ENCODE data around the gene ST6GAL1.

The ST6GAL1 gene

GRCh38 chr3:187024536-187025226 lies 94.4 kb downstream of the ST6GAL1 start:
- no peak for DNase-seq (ENCODE audit: low read depth in 2 of 2)
- no peak overlapping the region for H3K4me3 ChIP-seq (replicated peaks in 1 of 2; ENCODE audit: low read depth in 2 of 2, low read length in 2 of 2)
- TF ChIP-seq, protein P1, sequence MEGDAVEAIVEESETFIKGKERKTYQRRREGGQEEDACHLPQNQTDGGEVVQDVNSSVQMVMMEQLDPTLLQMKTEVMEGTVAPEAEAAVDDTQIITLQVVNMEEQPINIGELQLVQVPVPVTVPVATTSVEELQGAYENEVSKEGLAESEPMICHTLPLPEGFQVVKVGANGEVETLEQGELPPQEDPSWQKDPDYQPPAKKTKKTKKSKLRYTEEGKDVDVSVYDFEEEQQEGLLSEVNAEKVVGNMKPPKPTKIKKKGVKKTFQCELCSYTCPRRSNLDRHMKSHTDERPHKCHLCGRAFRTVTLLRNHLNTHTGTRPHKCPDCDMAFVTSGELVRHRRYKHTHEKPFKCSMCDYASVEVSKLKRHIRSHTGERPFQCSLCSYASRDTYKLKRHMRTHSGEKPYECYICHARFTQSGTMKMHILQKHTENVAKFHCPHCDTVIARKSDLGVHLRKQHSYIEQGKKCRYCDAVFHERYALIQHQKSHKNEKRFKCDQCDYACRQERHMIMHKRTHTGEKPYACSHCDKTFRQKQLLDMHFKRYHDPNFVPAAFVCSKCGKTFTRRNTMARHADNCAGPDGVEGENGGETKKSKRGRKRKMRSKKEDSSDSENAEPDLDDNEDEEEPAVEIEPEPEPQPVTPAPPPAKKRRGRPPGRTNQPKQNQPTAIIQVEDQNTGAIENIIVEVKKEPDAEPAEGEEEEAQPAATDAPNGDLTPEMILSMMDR (IDR thresholded peaks at IDR 0.05; ENCODE audit: low read depth, low read length), result no peak

DNA sequence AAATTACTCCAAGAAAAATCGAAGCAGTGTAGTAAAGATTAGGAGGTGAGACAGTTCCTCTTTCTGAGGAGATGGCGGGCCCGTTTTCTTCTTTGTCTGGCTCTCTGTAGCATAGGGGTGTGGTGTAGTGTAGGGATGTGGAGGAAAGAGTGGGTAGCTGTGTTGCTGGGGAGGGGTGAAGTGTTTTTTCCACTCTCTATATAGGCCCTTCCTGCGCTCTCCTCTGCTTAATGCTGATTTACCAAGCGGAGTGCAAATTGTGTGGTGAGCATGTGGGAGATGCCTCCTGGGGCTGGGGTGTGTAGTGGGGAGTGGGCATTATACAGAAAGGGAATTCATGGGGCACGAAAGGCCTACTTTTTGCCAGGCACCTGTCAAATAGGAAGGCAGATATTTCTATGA lies 94.9 kb downstream of the ST6GAL1 start:
- H3K4me3 ChIP-seq (replicated peaks in 1 of 2; ENCODE audit: low read depth in 2 of 2, low read length in 2 of 2), result no peak overlapping the region
- TF ChIP-seq, protein P1 (IDR thresholded peaks at IDR 0.05; ENCODE audit: low read depth, low read length), result no peak
- no peak for DNase-seq (ENCODE audit: low read depth in 2 of 2)

- no peak overlapping the region for H3K4me3 ChIP-seq (replicated peaks in 1 of 2; ENCODE audit: low read depth in 2 of 2, low read length in 2 of 2)
- no peak for DNase-seq (ENCODE audit: low read depth in 2 of 2)
- TF ChIP-seq, protein P1 (IDR thresholded peaks at IDR 0.05; ENCODE audit: low read depth, low read length), result no peak
These were observed 95.5 kb downstream of the ST6GAL1 start for GRCh38 chr3:187025656-187026316.

- DNase-seq (ENCODE audit: low read depth in 2 of 2), result no peak
- TF ChIP-seq, protein P1 (IDR thresholded peaks at IDR 0.05; ENCODE audit: low read depth, low read length), result no peak
- no peak overlapping the region for H3K4me3 ChIP-seq (replicated peaks in 1 of 2; ENCODE audit: low read depth in 2 of 2, low read length in 2 of 2)
These were observed 96.0 kb downstream of the ST6GAL1 start for GRCh38 chr3:187026317-187026670.

GRCh38 chr3:187027531-187028278 lies 97.4 kb downstream of the ST6GAL1 start:
- DNase-seq (ENCODE audit: low read depth in 2 of 2), result no peak
- TF ChIP-seq, protein P1 (IDR thresholded peaks at IDR 0.05; ENCODE audit: low read depth, low read length), result no peak
- H3K4me3 ChIP-seq (replicated peaks in 1 of 2; ENCODE audit: low read depth in 2 of 2, low read length in 2 of 2), result no peak overlapping the region

GRCh38 chr3:187031934-187032333 lies 101.6 kb downstream of the ST6GAL1 start:
- TF ChIP-seq, protein P1 (IDR thresholded peaks at IDR 0.05; ENCODE audit: low read depth, low read length), result no peak
- DNase-seq (ENCODE audit: low read depth in 2 of 2), result no peak
- no peak overlapping the region for H3K4me3 ChIP-seq (replicated peaks in 1 of 2; ENCODE audit: low read depth in 2 of 2, low read length in 2 of 2)

All from cardiac fibroblast (primary cell).